ENCODE measurements around the gene UBR4. TPM values are rescaled to one million over a fixed set of nuclear protein-coding genes. Genes with fewer than 3 reads are reported as not detected.

The UBR4 gene
- polyA plus RNA-seq, 6 donors from 2014 or later = 3.5 to 25.2 (median 15.5) TPM

DNA sequence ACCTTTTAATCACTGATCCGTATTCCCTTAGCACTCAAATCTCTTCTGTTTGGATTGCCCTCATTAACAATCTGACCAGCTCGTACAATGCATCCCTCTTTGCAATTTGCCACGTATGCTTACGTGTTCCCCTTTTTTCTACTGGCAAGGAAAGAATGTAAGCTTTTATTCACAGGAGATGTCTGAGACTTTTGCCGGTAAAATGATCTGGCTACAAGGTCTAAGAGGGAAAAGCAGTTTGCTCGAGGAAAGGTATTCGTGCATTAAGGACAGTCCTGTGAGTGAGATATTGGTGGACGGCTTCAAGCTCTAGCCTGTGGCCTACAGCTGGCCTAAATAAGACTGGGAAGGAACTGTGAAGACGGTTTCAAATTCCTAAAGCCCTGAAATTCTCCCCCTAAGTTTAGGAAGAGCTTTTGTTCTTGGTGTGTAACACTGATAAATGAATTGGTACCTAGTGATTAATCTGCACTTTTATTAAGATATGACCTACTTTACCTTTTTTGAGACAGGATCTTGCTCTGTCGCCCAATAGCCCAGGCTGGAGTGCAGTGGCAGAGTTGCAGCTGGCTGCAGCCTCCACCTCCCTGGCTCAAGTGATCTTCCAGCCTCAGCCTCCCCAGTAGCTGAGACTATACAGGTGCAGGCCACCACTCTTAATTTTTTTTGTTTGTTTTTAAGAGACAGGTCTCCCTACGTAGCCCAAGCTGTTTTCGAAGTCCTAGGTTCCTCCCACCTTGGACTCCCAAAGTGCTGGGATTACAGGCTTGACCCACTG lies 895 bp upstream of the UBR4 start:
- no peaks in the 10 kb centered on the region for H3K36me3 Mint-ChIP-seq
- peaks cover 25 to 55% (median 31%) of the 10 kb centered on the region in 3 donors for H3K4me1 Mint-ChIP-seq
- peak overlapping the region; percentile 93 to 99 (median 98) for H3K27ac Mint-ChIP-seq
- ATAC-seq (ENCODE audit: low read depth in 2 of 2) (no peak), DNase-seq (no peak)
- no peaks in the 10 kb centered on the region for H3K9me3 Mint-ChIP-seq
- peak overlapping the region; percentile 85 to 99 (median 96) for H3K4me3 Mint-ChIP-seq
- H3K27me3 Mint-ChIP-seq = no peaks in the 10 kb centered on the region

DNA sequence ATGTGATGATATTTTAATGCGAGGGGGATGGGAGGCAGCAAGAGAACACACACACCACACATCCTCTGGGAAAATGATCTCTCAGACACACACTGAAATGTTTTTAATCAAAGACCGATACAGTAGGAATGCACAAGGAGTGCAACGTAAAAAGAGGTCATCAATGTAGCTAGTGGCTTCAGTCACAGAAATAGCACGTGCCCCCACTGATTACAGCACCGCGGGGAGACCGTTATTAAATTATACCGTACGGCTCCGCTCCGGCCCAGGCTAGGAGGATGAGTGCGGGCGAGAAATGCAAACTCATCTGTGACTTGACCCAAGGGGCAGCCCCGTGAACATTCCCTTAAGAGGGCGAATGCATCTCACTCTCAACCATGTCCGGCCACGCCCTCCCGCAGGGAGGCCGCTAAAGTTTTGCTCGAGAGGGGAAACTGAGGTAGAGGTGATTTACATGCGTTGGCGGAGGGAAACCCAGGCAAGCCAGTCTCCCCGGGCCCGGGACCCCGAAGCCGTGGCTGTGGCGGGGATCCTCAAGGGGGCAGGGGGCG lies 552 bp downstream of the UBR4 start:
- Mint-ChIP-seq H3K27me3 (no peaks in the 10 kb centered on the region), H3K4me3 (peak overlapping the region; percentile 85 to 99 (median 94)), H3K4me1 (peaks cover 38 to 62% (median 43%) of the 10 kb centered on the region in 3 donors), H3K36me3 (no peaks in the 10 kb centered on the region), H3K9me3 (no peaks in the 10 kb centered on the region), H3K27ac (peak overlapping the region; percentile 93 to 99 (median 96))
- DNase-seq (peak; percentile 64), ATAC-seq (ENCODE audit: low read depth in 2 of 2) (peak; percentile 61 to 66)

DNA sequence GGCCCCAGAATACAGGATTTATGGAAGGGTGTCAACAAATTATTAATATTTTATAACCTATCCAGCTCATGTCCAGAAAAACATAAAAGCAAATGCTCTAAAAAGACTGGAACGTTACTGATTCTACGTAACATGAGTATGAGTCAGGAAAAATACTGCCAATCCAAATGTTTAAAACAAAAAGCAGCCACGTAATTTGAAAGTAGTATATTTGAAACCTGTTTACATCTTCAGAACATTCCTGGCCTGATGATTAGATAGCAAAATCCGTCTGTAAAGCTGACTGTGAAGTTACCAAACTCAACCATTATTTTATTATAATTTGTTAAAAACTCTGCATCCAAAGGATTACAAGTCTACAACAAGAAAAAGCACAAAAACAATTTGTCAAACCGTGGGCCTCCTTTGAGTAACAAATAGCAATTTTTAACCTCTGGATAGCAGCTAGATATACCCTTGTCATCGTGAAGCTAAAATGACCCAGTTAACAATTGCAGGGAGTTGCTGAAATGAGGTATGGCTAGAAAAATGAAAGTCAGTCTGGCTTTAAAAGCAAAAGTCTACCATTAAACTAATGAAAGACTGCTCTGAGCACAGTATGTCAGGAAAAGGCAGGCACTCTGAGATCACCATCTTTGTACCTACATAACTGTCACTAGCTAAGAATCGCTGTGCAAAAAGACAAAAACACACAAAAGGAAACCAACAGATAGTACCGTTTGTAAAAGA lies 1.2 kb downstream of the UBR4 start:
- no peaks in the 10 kb centered on the region for H3K36me3 Mint-ChIP-seq
- ATAC-seq (ENCODE audit: low read depth in 2 of 2) = no peak

DNA sequence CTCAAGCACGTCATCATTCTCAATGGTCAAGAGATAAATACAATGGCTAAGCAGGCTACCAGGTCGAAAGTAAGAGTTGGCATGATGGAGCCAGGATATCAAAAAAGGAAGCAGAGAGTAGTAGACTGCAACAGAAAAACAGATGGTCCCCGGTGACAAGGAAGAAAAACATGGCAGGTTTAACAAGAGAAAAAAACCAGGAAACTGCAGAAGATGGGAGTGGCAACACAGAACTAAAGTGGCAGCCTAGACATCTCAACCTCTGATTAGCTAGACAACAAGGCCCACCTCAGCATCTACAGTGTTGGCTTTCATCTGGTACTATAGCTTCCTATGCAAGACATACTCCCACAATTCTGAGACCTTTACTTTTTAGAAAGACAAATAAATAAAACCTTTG lies 3.1 kb downstream of the UBR4 start:
- peak overlapping the region in 3 of 8 donors; percentile 3 to 47 (median 25) for H3K4me3 Mint-ChIP-seq
- H3K27ac Mint-ChIP-seq = peak overlapping the region in 2 of 6 donors; percentile 42 to 62

More for the DNA sequence above, 1.2 kb downstream of the UBR4 start:
- Mint-ChIP-seq H3K4me1 (peaks cover 41 to 64% (median 47%) of the 10 kb centered on the region in 3 donors), H3K9me3 (no peaks in the 10 kb centered on the region), H3K27me3 (no peaks in the 10 kb centered on the region), H3K4me3 (peak overlapping the region; percentile 85 to 99 (median 94)), H3K27ac (peak overlapping the region; percentile 93 to 99 (median 96))
- peak; percentile 1 for DNase-seq

DNA sequence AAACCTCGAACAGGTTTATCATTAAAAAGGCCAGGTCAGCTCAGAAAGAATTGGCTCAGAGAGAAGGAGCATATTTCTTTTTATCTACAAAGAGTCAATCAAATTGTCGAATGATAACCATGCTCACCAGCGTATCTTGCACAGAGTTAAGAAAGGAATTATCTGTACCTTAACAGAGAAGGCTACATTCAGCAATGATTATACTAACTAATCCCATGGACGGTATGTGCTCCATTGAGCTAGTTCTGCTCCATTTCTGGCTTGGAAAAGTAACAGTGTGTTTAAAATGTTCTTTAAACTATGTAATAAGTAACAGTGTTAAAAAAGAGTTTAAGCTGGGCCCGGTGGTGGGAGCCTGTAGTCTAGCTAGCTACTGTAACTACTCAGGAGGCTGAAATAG lies 4.2 kb downstream of the UBR4 start:
- peak overlapping the region in 1 of 8 donors; percentile 19 for H3K4me3 Mint-ChIP-seq
- DNase-seq = no peak
- peak overlapping the region in 1 of 6 donors; percentile 47 for H3K27ac Mint-ChIP-seq
- no peaks in the 10 kb centered on the region for H3K36me3 Mint-ChIP-seq
- no peaks in the 10 kb centered on the region for H3K27me3 Mint-ChIP-seq
- no peak for ATAC-seq (ENCODE audit: low read depth in 2 of 2)
- H3K9me3 Mint-ChIP-seq = no peaks in the 10 kb centered on the region
- H3K4me1 Mint-ChIP-seq = peaks cover 41 to 65% (median 49%) of the 10 kb centered on the region in 3 donors

More for the DNA sequence above, 3.1 kb downstream of the UBR4 start:
- DNase-seq (no peak), ATAC-seq (ENCODE audit: low read depth in 2 of 2) (no peak)
- no peaks in the 10 kb centered on the region for H3K9me3 Mint-ChIP-seq
- no peaks in the 10 kb centered on the region for H3K36me3 Mint-ChIP-seq
- no peaks in the 10 kb centered on the region for H3K27me3 Mint-ChIP-seq
- peaks cover 43 to 68% (median 46%) of the 10 kb centered on the region in 3 donors for H3K4me1 Mint-ChIP-seq

DNA sequence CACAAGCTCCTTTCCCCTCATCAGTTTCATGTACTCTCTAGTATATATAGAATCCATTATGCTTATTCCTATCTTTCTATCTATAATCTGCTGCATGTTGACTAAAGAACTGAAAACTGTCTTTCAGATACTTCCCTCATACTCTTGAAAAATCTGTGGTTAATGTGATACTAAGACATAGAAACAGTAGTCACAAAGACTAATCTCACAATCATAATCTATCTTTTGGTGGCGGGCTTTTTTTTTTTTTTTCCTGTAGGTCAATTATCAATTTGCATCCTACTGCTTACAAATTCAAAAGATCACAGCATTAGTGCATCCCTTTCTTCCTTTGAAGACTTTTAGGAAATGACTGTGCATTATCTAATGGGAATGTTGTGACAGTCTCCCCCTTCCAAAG lies 4.7 kb downstream of the UBR4 start:
- no peaks in the 10 kb centered on the region for H3K27me3 Mint-ChIP-seq

DNA sequence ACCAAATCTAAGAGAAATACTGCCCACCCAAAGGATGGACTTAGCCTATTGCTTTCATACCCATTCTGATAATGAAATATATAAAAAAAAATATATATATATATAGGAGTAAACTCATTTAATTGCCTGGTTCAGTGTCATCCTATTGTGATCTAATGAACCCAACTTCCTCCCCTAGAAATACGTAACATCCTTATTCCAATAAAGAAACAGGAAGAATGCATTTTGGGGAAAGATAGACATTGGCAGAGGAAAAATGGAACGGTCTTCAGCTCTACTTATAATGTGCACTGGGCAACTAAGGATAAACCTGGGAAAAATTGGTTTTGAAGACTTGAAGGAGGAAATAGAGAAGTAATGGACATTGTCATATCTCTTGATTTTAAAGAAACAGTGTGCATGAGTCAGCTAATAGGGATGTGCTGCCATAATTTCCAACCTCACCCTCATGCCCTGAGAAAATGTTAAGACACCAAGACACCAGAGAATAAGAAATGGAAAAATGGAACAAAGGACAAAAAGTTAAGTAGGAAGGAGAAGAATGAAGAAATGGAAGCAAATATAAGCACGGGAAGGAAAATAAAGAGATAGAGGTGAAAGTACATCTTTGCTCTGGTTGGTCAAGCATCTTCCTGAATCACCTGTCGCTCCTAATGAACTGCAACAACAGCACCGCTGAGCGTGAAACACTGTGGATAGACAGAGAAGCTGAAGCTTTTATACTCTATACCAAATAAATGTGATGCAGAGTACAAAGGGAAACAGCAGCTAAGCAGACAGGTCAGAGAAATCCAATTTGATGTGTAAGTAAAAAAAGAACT lies 5.4 kb downstream of the UBR4 start:
- DNase-seq (no peak), ATAC-seq (ENCODE audit: low read depth in 2 of 2) (no peak)
- H3K9me3 Mint-ChIP-seq = no peaks in the 10 kb centered on the region
- H3K36me3 Mint-ChIP-seq = peaks cover 0 to under 1% of the 10 kb centered on the region in 2 donors
- peaks cover 33 to 60% (median 44%) of the 10 kb centered on the region in 3 donors for H3K4me1 Mint-ChIP-seq
- no peak overlapping the region for H3K4me3 Mint-ChIP-seq
- H3K27me3 Mint-ChIP-seq = no peaks in the 10 kb centered on the region
- peak overlapping the region in 3 of 6 donors; percentile 25 to 44 (median 29) for H3K27ac Mint-ChIP-seq

More for the DNA sequence above, 4.7 kb downstream of the UBR4 start:
- Mint-ChIP-seq H3K4me1 (peaks cover 37 to 63% (median 48%) of the 10 kb centered on the region in 3 donors), H3K27ac (no peak overlapping the region), H3K36me3 (no peaks in the 10 kb centered on the region), H3K4me3 (peak overlapping the region in 1 of 8 donors; percentile 19), H3K9me3 (no peaks in the 10 kb centered on the region)
- ATAC-seq (ENCODE audit: low read depth in 2 of 2) (no peak), DNase-seq (no peak)

DNA sequence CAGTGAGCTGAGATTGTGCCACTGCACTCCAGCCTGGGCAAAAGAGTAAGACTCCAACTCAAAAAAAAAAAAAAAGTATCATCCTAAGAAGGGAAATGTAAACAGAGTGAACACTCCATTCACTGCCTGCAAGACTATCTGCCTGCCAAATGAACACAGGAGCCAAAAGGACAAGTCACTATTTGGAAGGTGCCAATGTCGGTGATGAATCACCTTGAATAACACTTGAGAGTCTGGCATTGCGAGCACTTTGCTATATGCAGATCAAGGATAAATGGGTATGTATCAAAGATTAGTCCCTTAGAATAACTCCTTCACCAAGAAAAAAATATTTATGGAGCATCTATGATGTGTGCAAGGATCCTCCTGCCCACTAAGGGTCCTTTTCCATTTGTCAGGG lies 6.6 kb downstream of the UBR4 start:
- no peaks in the 10 kb centered on the region for H3K27me3 Mint-ChIP-seq
- no peaks in the 10 kb centered on the region for H3K9me3 Mint-ChIP-seq
- H3K4me3 Mint-ChIP-seq = no peak overlapping the region
- no peak overlapping the region for H3K27ac Mint-ChIP-seq
- no peak for ATAC-seq (ENCODE audit: low read depth in 2 of 2)
- DNase-seq = no peak
- peaks cover 27 to 48% (median 36%) of the 10 kb centered on the region in 3 donors for H3K4me1 Mint-ChIP-seq
- H3K36me3 Mint-ChIP-seq = peaks cover 5 to 7% of the 10 kb centered on the region in 2 donors

DNA sequence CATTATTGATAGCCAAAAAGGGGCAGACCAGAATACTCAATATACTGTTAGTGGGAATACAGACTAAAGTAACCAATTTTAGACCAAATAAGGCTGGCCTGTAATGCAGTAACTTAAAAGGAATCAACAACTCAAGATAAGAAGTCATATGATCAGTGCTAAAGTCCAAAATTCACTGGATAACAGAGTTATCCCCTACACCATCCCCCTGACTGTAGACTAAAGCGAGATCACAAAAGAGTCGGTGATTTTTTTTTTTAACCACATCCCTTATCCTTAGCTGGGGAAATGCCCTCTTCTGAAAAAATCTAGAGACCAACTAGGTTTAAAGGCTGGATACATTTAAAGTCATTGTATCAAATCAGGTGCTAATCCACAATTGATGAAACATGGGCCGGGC lies 7.7 kb downstream of the UBR4 start:
- no peaks in the 10 kb centered on the region for H3K27me3 Mint-ChIP-seq
- peak overlapping the region in 2 of 6 donors; percentile 31 to 76 for H3K27ac Mint-ChIP-seq
- H3K36me3 Mint-ChIP-seq = peaks cover 8 to 13% of the 10 kb centered on the region in 2 donors
- H3K4me1 Mint-ChIP-seq = peaks cover 27 to 38% (median 36%) of the 10 kb centered on the region in 3 donors
- no peaks in the 10 kb centered on the region for H3K9me3 Mint-ChIP-seq
- ATAC-seq (ENCODE audit: low read depth in 2 of 2) (no peak), DNase-seq (no peak)
- no peak overlapping the region for H3K4me3 Mint-ChIP-seq

DNA sequence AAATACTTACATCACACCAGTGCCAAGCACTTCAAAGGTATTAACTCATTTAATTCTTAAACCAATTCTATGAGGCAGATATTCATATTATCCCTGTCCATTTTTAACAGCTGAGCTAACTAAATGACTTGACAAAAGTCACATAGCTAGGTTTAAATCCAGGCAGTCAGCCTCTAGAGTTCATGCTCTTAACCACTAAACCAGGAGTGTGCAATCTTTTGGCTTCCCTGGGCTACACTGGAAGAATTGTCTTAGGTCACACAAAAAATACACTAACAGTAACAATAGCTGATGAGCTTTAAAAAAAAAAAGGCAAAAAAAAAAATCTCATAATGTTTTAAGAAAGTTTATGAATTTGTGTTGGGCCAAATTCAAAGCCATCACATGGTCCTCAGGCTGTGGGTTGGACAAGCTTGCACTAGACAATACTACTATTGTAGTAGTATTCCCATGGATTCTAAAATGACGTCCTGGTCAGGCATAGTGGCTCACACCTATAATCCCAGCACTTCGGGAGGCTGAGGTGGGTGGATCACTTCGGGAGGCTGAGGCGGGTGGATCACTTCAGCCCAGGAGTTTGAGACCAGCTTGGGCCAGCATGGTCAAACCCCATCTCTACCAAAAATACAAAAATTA lies 10.0 kb downstream of the UBR4 start:
- Mint-ChIP-seq H3K27me3 (no peaks in the 10 kb centered on the region), H3K9me3 (no peaks in the 10 kb centered on the region)

DNA sequence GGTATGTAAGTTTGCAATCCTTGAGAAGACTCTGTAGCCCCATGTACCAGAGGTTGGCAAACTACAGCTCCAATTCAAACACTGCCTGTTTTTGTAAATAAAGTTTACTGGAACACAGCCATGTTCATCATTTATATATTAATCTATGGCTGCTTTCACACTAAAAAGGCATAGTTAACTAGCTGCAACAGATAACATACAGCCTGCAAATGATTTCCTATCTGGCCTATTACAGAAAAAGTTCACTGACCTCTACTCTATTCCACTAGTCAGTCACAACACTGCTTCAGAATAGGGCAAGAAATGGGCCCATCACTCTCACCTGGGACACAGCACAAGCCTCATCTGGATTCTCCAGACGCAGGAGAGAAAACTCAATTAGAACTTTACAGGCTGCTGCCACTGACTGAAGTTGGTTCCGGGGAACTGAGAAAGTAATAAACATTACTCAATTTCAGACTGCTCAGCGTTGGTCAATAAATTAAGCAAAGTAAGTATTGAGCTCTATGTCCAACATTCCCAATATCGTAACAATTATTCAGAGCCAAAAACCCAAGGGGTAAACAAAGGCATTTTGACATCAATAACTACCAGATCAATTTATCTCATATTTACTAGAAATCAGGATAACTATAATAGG lies 10.6 kb downstream of the UBR4 start:
- peak overlapping the region in 1 of 6 donors; percentile 44 for H3K27ac Mint-ChIP-seq
- H3K4me3 Mint-ChIP-seq = no peak overlapping the region
- peaks cover 12 to 17% (median 14%) of the 10 kb centered on the region in 3 donors for H3K4me1 Mint-ChIP-seq
- no peaks in the 10 kb centered on the region for H3K27me3 Mint-ChIP-seq
- no peak for ATAC-seq (ENCODE audit: low read depth in 2 of 2)
- peaks cover 20 to 27% of the 10 kb centered on the region in 2 donors for H3K36me3 Mint-ChIP-seq
- no peak for DNase-seq
- no peaks in the 10 kb centered on the region for H3K9me3 Mint-ChIP-seq

More for the DNA sequence above, 10.0 kb downstream of the UBR4 start:
- DNase-seq = no peak
- Mint-ChIP-seq H3K4me1 (peaks cover 17 to 21% (median 20%) of the 10 kb centered on the region in 3 donors), H3K36me3 (peaks cover 20 to 27% of the 10 kb centered on the region in 2 donors), H3K4me3 (no peak overlapping the region), H3K27ac (no peak overlapping the region)
- ATAC-seq (ENCODE audit: low read depth in 2 of 2) = no peak

DNA sequence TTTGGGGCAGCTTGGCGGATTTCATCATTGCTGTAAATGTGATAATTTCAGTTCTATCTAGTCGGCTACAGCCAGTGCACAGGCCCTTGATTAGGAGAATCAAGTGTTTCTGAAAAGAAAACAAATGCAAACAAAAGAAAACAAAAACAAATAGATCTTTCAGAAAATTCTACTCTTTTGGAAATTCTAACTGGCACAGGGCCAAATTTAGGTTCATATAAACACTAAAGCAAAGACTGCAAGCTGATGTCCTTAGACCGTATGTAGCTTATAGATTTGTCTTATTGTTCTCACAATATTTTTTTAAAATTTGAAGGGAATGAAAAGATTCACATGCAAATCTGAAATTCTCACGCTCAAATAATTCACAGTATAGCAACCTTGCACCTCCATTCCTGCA lies 11.2 kb downstream of the UBR4 start:
- H3K36me3 Mint-ChIP-seq = peaks cover 21 to 27% of the 10 kb centered on the region in 2 donors
- H3K27ac Mint-ChIP-seq = peak overlapping the region in 1 of 6 donors; percentile 44
- H3K4me3 Mint-ChIP-seq = no peak overlapping the region
- H3K9me3 Mint-ChIP-seq = no peaks in the 10 kb centered on the region
- peaks cover 8 to 16% (median 12%) of the 10 kb centered on the region in 3 donors for H3K4me1 Mint-ChIP-seq
- ATAC-seq (ENCODE audit: low read depth in 2 of 2) (no peak), DNase-seq (no peak)
- no peaks in the 10 kb centered on the region for H3K27me3 Mint-ChIP-seq
